GM23338 (cell line): Measurements from ENCODE around the gene GRID2.

Source experiments
- CREB1 ChIP-seq: fragments of 250-450 bp; sonication (Bioruptor Pico); IDR thresholded peaks from 2 replicates; pipeline ENCODE4 v1.5.0; 2020; ENCODE audit warnings: low read depth, mild to moderate bottlenecking, moderate library complexity
- CTCF ChIP-seq, 2 experiments: fragments of 200-600 bp in 1 of 2; sonication (generic) in 1 of 2; conservative IDR thresholded peaks; 2 replicates each; pipeline versions ENCODE4 v1.5.1 to v1.6.1; 2016 to 2017; ENCODE audit warnings: antibody characterized with exemption in 2 of 2, low read depth in 2 of 2, mild to moderate bottlenecking in 2 of 2, moderate library complexity in 1 of 2
- ETS1 ChIP-seq: IDR thresholded peaks from 2 replicates; pipeline ENCODE4 v1.6.1; 2016; ENCODE audit warnings: antibody characterized with exemption
- EZH2 ChIP-seq: fragments of 200-600 bp; sonication (generic); IDR thresholded peaks from one replicate; pipeline ENCODE4 v1.8.0; 2017; ENCODE audit warnings: antibody characterized with exemption, mild to moderate bottlenecking, low read depth; ENCODE audit not compliant: unreplicated experiment
- JUNB ChIP-seq: IDR thresholded peaks from one replicate; pipeline ENCODE4 v1.6.1; 2016; ENCODE audit warnings: antibody characterized with exemption; ENCODE audit not compliant: unreplicated experiment
- ZNF331 ChIP-seq: fragments of 250-450 bp; sonication (Bioruptor Pico); IDR thresholded peaks from 2 replicates; pipeline ENCODE4 v1.5.0; 2020; ENCODE audit warnings: low read depth, mild to moderate bottlenecking, moderate library complexity

GRCh38 chr4:93337196-93337595, 1033.4 kb downstream of the GRID2 start:
- peak in 1 of 2 experiments; percentile 20; a peak in 1 of 4 replicates for TF ChIP-seq CTCF (conservative IDR thresholded peaks at IDR 0.05; ENCODE audit: low read depth in 2 of 2)
- TF ChIP-seq CREB1 (CRISPR knock-in tag): no peak
- no peak for TF ChIP-seq ZNF331 (CRISPR knock-in tag)
- no peak for TF ChIP-seq EZH2
- no peak for TF ChIP-seq ETS1
- TF ChIP-seq JUNB: no peak
